Neural cell (in vitro differentiated cells): Measurements from ENCODE around the gene CLEC16A. TPM values are rescaled to one million over a fixed set of nuclear protein-coding genes. Genes with fewer than 3 reads are reported as not detected.

Experiments
- H2AFZ ChIP-seq: fragments of 200-600, 300-800 bp; sonication (generic), shearing (Covaris generic); 2 replicates; pipeline ENCODE4 v1.6.0; 2014; ENCODE audit warnings: low read depth, mild to moderate bottlenecking, antibody characterized with exemption, low read length, moderate library complexity
- H3F3A ChIP-seq: fragments of 200-600 bp; shearing (Covaris generic); 2 replicates; pipeline ENCODE4 v1.6.1; 2016; ENCODE audit warnings: mild to moderate bottlenecking, moderate library complexity, mixed read lengths, antibody characterized with exemption, low read length; ENCODE audit not compliant: insufficient read depth, poor library complexity, severe bottlenecking
- H3K27ac ChIP-seq: fragments of 200-600, 300-800 bp; sonication (generic), shearing (Covaris generic); 2 replicates; pipeline ENCODE4 v1.5.1; 2014; ENCODE audit warnings: mild to moderate bottlenecking, low read length, moderate library complexity
- H3K27me3 ChIP-seq: fragments of 300-800, 200-600 bp; sonication (generic), shearing (Covaris generic); 2 replicates; pipeline ENCODE4 v1.6.0; 2014; ENCODE audit warnings: mild to moderate bottlenecking, low read depth, low read length, moderate library complexity; ENCODE audit not compliant: insufficient read depth
- H3K36me3 ChIP-seq: fragments of 300-800, 200-600 bp; sonication (generic), shearing (Covaris generic); 2 replicates; pipeline ENCODE4 v1.5.1; 2014; ENCODE audit warnings: mild to moderate bottlenecking, antibody characterized with exemption, low read length, moderate library complexity; ENCODE audit not compliant: insufficient read depth
- H3K4me2 ChIP-seq: fragments of 300-800, 200-600 bp; sonication (generic), shearing (Covaris generic); 2 replicates; pipeline ENCODE4 v1.6.0; 2014; ENCODE audit warnings: mild to moderate bottlenecking, low read length
- H3K4me3 ChIP-seq: fragments of 300-800, 200-600 bp; sonication (generic), shearing (Covaris generic); 2 replicates; pipeline ENCODE4 v1.5.1; 2014; ENCODE audit warnings: mild to moderate bottlenecking, low read length, moderate library complexity
- H3K79me2 ChIP-seq: fragments of 200-600 bp; shearing (Covaris generic); replicated peaks from 2 replicates; pipeline ENCODE4 v1.6.0; 2014; ENCODE audit warnings: mild to moderate bottlenecking, low read length, moderate library complexity; ENCODE audit not compliant: insufficient read depth
- H3K9ac ChIP-seq: fragments of 300-800, 200-600 bp; sonication (generic), shearing (Covaris generic); 2 replicates; pipeline ENCODE4 v1.6.1; 2016; ENCODE audit warnings: mild to moderate bottlenecking, low read length, mixed read lengths
- H3K9me2 ChIP-seq: fragments of 200-600 bp; shearing (Covaris generic); 2 replicates; pipeline ENCODE4 v1.6.1; 2016; ENCODE audit warnings: mild to moderate bottlenecking, low read length, mixed read lengths; ENCODE audit not compliant: insufficient read depth
- H3K9me3 ChIP-seq: fragments of 200-600, 300-800 bp; sonication (generic), shearing (Covaris generic); 2 replicates; pipeline ENCODE4 v1.6.1; 2016; ENCODE audit warnings: mild to moderate bottlenecking, mixed run types, low read length, moderate library complexity, mixed read lengths
- H4K20me1 ChIP-seq: fragments of 200-600 bp; shearing (Covaris generic); 2 replicates; pipeline ENCODE4 v1.6.1; 2016; ENCODE audit warnings: mild to moderate bottlenecking, mixed run types; ENCODE audit not compliant: insufficient read depth
- EP300 ChIP-seq: fragments of 450-650 bp; conservative IDR thresholded peaks from 2 replicates; pipeline ENCODE4 v1.6.1; 2014; ENCODE audit warnings: antibody characterized with exemption, mild to moderate bottlenecking, moderate library complexity; ENCODE audit not compliant: poor library complexity, severe bottlenecking
- EZH2 ChIP-seq: fragments of 200-600, 300-800 bp; shearing (Covaris generic), sonication (generic); IDR thresholded peaks from 2 replicates; pipeline ENCODE4 v1.6.1; 2014; ENCODE audit warnings: antibody characterized with exemption, low read length, borderline replicate concordance, mild to moderate bottlenecking; ENCODE audit not compliant: insufficient read depth, poor library complexity, severe bottlenecking
- MXI1 ChIP-seq: fragments of 450-650 bp; conservative IDR thresholded peaks from 2 replicates; pipeline ENCODE4 v1.6.1; 2014; ENCODE audit warnings: antibody characterized with exemption, mild to moderate bottlenecking; ENCODE audit not compliant: poor library complexity, severe bottlenecking
- POLR2AphosphoS5 ChIP-seq: IDR thresholded peaks from 2 replicates; pipeline ENCODE4 v1.6.1; 2012
- RAD21 ChIP-seq: fragments of 450-650 bp; conservative IDR thresholded peaks from 2 replicates; pipeline ENCODE4 v1.6.1; 2014; ENCODE audit warnings: antibody characterized with exemption, mild to moderate bottlenecking, moderate library complexity
- SMC3 ChIP-seq: fragments of 450-650 bp; conservative IDR thresholded peaks from 2 replicates; pipeline ENCODE4 v1.6.1; 2014; ENCODE audit warnings: antibody characterized with exemption, mild to moderate bottlenecking, moderate library complexity; ENCODE audit not compliant: poor library complexity
- TAF1 ChIP-seq: IDR thresholded peaks from 2 replicates; pipeline ENCODE4 v1.6.1; 2012; ENCODE audit warnings: low read depth
- polyA plus RNA-seq: library from polyadenylated mRNA; depleted of rRNA; stranded (reverse); fragments of >200 nt; gene quantifications from 2 replicates; pipeline ENCODE4 v1.2.3, GENCODE V29; 2014
- TF ChIP-seq, protein P1 (sequence below): IDR thresholded peaks from 2 replicates; pipeline ENCODE4 v1.6.1; 2012; ENCODE audit warnings: borderline replicate concordance
- TF ChIP-seq, protein P2 (sequence below): fragments of 450-650 bp; IDR thresholded peaks from 2 replicates; pipeline ENCODE4 v1.5.1; 2014; ENCODE audit warnings: antibody characterized with exemption, mild to moderate bottlenecking, moderate library complexity; ENCODE audit not compliant: poor library complexity, severe bottlenecking

Gene CLEC16A
- polyA plus RNA-seq, 1 donor from 2014 or later: 11.1 TPM

DNA sequence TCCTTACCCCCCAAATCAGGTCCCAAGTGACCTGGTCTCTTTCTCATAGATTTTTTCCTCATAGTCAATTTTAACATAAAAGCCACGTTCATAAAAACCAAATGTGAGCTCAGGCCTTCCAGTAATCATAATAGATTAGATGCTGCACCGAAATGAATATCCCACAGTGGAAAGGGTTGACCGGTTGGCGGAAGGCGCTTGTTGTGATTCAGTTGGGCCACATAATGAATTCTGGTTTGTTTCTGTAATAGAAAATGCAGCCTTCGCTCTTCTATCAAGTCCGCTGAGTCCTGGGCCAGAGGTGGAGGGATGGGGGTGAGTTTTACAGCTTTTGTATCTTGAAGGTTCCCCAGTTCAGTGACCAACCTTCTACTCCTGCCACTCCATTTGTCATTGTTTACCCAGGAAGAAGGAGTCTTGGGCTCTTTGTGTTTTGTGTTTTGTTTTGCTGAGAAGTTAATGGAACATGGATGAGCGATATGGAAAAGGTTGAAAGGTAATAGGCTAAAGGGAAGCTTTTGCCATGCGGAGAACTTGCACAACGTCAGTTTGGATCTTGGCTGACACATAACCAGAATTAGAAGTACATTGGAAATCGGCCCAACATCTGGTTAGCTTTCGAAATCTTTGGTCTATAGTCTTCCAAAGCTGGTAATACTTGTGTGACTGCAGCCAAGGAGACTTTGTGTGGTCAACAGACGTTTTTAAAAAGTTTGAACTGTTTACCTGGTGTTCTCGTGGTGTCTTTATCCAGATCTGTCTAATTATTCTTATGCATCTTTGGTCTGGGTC lies 89.5 kb downstream of the CLEC16A start:
- Histone ChIP-seq H3K9me3 (peaks cover 3% of the 10 kb centered on the region), H2AFZ (no peak overlapping the region), H3K9ac (no peak overlapping the region), H3K27ac (no peak overlapping the region), H3K36me3 (no peaks in the 10 kb centered on the region), H3K9me2 (no peaks in the 10 kb centered on the region), H3K79me2 (no peaks in the 10 kb centered on the region), H3F3A (no peaks in the 10 kb centered on the region), H3K4me2 (no peak overlapping the region), H3K4me3 (no peak overlapping the region), H3K27me3 (no peaks in the 10 kb centered on the region), H4K20me1 (no peaks in the 10 kb centered on the region)
- no peak for TF ChIP-seq EZH2
- TF ChIP-seq, protein P1, sequence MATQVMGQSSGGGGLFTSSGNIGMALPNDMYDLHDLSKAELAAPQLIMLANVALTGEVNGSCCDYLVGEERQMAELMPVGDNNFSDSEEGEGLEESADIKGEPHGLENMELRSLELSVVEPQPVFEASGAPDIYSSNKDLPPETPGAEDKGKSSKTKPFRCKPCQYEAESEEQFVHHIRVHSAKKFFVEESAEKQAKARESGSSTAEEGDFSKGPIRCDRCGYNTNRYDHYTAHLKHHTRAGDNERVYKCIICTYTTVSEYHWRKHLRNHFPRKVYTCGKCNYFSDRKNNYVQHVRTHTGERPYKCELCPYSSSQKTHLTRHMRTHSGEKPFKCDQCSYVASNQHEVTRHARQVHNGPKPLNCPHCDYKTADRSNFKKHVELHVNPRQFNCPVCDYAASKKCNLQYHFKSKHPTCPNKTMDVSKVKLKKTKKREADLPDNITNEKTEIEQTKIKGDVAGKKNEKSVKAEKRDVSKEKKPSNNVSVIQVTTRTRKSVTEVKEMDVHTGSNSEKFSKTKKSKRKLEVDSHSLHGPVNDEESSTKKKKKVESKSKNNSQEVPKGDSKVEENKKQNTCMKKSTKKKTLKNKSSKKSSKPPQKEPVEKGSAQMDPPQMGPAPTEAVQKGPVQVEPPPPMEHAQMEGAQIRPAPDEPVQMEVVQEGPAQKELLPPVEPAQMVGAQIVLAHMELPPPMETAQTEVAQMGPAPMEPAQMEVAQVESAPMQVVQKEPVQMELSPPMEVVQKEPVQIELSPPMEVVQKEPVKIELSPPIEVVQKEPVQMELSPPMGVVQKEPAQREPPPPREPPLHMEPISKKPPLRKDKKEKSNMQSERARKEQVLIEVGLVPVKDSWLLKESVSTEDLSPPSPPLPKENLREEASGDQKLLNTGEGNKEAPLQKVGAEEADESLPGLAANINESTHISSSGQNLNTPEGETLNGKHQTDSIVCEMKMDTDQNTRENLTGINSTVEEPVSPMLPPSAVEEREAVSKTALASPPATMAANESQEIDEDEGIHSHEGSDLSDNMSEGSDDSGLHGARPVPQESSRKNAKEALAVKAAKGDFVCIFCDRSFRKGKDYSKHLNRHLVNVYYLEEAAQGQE: no peak
- TF ChIP-seq EP300: no peak
- TF ChIP-seq, protein P2, sequence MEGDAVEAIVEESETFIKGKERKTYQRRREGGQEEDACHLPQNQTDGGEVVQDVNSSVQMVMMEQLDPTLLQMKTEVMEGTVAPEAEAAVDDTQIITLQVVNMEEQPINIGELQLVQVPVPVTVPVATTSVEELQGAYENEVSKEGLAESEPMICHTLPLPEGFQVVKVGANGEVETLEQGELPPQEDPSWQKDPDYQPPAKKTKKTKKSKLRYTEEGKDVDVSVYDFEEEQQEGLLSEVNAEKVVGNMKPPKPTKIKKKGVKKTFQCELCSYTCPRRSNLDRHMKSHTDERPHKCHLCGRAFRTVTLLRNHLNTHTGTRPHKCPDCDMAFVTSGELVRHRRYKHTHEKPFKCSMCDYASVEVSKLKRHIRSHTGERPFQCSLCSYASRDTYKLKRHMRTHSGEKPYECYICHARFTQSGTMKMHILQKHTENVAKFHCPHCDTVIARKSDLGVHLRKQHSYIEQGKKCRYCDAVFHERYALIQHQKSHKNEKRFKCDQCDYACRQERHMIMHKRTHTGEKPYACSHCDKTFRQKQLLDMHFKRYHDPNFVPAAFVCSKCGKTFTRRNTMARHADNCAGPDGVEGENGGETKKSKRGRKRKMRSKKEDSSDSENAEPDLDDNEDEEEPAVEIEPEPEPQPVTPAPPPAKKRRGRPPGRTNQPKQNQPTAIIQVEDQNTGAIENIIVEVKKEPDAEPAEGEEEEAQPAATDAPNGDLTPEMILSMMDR: no peak
- no peak for TF ChIP-seq SMC3
- no peak for TF ChIP-seq POLR2AphosphoS5
- no peak for TF ChIP-seq MXI1

DNA sequence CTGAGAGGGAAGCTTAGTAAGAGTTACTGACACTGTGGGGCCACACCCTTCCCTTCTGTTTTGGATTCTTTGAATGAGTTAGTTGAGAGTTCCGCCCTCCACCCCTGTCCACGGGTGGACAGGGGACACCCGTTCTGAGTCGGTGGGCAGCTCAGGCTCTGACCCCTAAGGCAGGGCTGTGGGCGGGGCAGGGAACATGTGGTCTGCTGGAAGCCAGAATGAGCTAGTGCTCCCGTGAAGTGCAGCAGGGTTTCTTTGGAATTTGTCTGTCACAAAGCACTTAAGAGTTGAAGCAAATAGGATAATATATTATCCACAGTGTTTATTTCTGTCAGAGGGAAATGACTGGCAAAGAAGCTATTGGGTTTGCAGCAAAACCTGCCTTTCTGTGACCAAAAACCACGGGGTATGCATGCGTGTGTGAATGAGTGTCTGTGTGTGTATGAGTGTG lies 90.1 kb downstream of the CLEC16A start:
- Histone ChIP-seq H3K79me2 (no peaks in the 10 kb centered on the region), H3K4me2 (no peak overlapping the region)

More for the DNA sequence above, 90.1 kb downstream of the CLEC16A start:
- Histone ChIP-seq H3K27me3 (no peaks in the 10 kb centered on the region), H3K9me2 (no peaks in the 10 kb centered on the region), H3F3A (no peaks in the 10 kb centered on the region), H3K27ac (no peak overlapping the region), H3K36me3 (no peaks in the 10 kb centered on the region), H4K20me1 (no peaks in the 10 kb centered on the region), H3K4me3 (no peak overlapping the region), H3K9me3 (no peaks in the 10 kb centered on the region), H2AFZ (no peak overlapping the region), H3K9ac (no peak overlapping the region)
- TF ChIP-seq, protein P1: no peak
- TF ChIP-seq SMC3 (no peak), MXI1 (no peak), POLR2AphosphoS5 (no peak), EP300 (no peak), RAD21 (no peak), TAF1 (no peak), EZH2 (no peak)
- TF ChIP-seq, protein P2: no peak
